IMR-90 (cell line): ENCODE measurements around the gene ERCC4. TPM values are rescaled to one million over a fixed set of nuclear protein-coding genes. Genes with fewer than 3 reads are reported as not detected.

Source experiments
- ATAC-seq: fragments of 200-7000 bp; cut with Tn5 transposase; 2 replicates; pipeline ENCODE4 v1.9.1; 2020; ENCODE audit warnings: low read depth, mild to moderate bottlenecking, moderate library complexity
- BruUV-seq: library from RNA; stranded (reverse); fragments of 400-500 nt; replicated peaks from 2 replicates; lab custom pipeline; 2021; lab: Mats Ljungman, UMichigan
- CTCF ChIA-PET: fragments of 300-600 bp; formaldehyde crosslinking; extraction: SDS; loops from one replicate; lab custom pipeline; 2021; ENCODE audit warnings: antibody characterized with exemption; lab: Yijun Ruan, JAX
- POLR2A ChIA-PET: fragments of 300-600 bp; sonication (Branson Sonifier 250); formaldehyde crosslinking; loops from one replicate; lab custom pipeline; 2022; ENCODE audit warnings: antibody characterized with exemption; ENCODE audit not compliant: unreplicated experiment; lab: Charles Lee
- DNase-seq: peaks from one replicate; pipeline ENCODE4 v3.0.0; 2013
- H2AFZ ChIP-seq: replicated peaks from 2 replicates; pipeline ENCODE3; 2013; ENCODE audit warnings: low read length, mild to moderate bottlenecking; ENCODE audit not compliant: poor library complexity
- H2AK5ac ChIP-seq: 2 replicates; pipeline ENCODE4 v1.6.1; 2013; ENCODE audit warnings: low read depth, low read length, inconsistent platforms
- H2AK9ac ChIP-seq: replicated peaks from 2 replicates; pipeline ENCODE3; 2013; ENCODE audit warnings: mild to moderate bottlenecking, low read depth, low read length, moderate library complexity; ENCODE audit not compliant: poor library complexity
- H2BK120ac ChIP-seq: 2 replicates; pipeline ENCODE4 v1.6.1; 2013; ENCODE audit warnings: low read depth, low read length, inconsistent platforms
- H2BK15ac ChIP-seq: 3 replicates; pipeline ENCODE4 v1.6.1; 2013; ENCODE audit warnings: low read depth, low read length, inconsistent platforms
- H2BK20ac ChIP-seq: 2 replicates; pipeline ENCODE4 v1.6.1; 2013; ENCODE audit warnings: low read depth, mild to moderate bottlenecking, inconsistent platforms, low read length, moderate library complexity
- H2BK5ac ChIP-seq: 2 replicates; pipeline ENCODE4 v1.6.1; 2013; ENCODE audit warnings: mild to moderate bottlenecking, low read depth, low read length, inconsistent platforms; ENCODE audit not compliant: poor library complexity, severe bottlenecking
- H3K14ac ChIP-seq: replicated peaks from 2 replicates; pipeline ENCODE4 v1.6.1; 2013; ENCODE audit warnings: low read depth, low read length, inconsistent platforms
- H3K18ac ChIP-seq: 2 replicates; pipeline ENCODE4 v1.6.1; 2013; ENCODE audit warnings: low read depth, low read length, control low read depth
- H3K23ac ChIP-seq: 2 replicates; pipeline ENCODE4 v1.6.1; 2013; ENCODE audit warnings: low read depth, low read length, inconsistent platforms
- H3K27ac ChIP-seq: 2 replicates; pipeline ENCODE4 v1.5.1; 2013; ENCODE audit warnings: mild to moderate bottlenecking, control low read depth, low read length; ENCODE audit not compliant: insufficient read depth
- H3K27me3 ChIP-seq: 2 replicates; pipeline ENCODE4 v1.6.1; 2013; ENCODE audit warnings: low read length; ENCODE audit not compliant: control insufficient read depth, insufficient read depth
- H3K36me3 ChIP-seq: 2 replicates; pipeline ENCODE4 v1.6.1; 2013; ENCODE audit warnings: low read length, mixed read lengths; ENCODE audit not compliant: control insufficient read depth, insufficient read depth
- H3K4ac ChIP-seq: 2 replicates; pipeline ENCODE4 v1.6.1; 2013; ENCODE audit warnings: low read depth, low read length, inconsistent platforms
- H3K4me1 ChIP-seq: 2 replicates; pipeline ENCODE4 v1.6.1; 2013; ENCODE audit warnings: low read length, mixed read lengths; ENCODE audit not compliant: control insufficient read depth, insufficient read depth
- H3K4me2 ChIP-seq: 2 replicates; pipeline ENCODE4 v1.6.1; 2013; ENCODE audit warnings: low read depth, mild to moderate bottlenecking, control low read depth, low read length, moderate library complexity
- H3K4me3 ChIP-seq: 2 replicates; pipeline ENCODE4 v1.5.1; 2013; ENCODE audit warnings: low read depth, mild to moderate bottlenecking, control low read depth, low read length, moderate library complexity; ENCODE audit not compliant: insufficient read depth
- H3K56ac ChIP-seq: 2 replicates; pipeline ENCODE4 v1.6.1; 2013; ENCODE audit warnings: low read length, inconsistent platforms; ENCODE audit not compliant: insufficient read depth; ENCODE audit errors: extremely low read depth
- H3K79me1 ChIP-seq, 2 experiments: 2 replicates each; pipeline ENCODE4 v1.6.1; 2013; ENCODE audit warnings: low read length in 2 of 2, inconsistent platforms in 1 of 2, low read depth in 1 of 2
- H3K9ac ChIP-seq: 2 replicates; pipeline ENCODE4 v1.6.1; 2013; ENCODE audit warnings: low read depth, low read length, control low read depth
- H3K9me1 ChIP-seq: 2 replicates; pipeline ENCODE4 v1.6.1; 2013; ENCODE audit warnings: low read length, inconsistent platforms; ENCODE audit not compliant: insufficient read depth
- H3K9me3 ChIP-seq: 2 replicates; pipeline ENCODE4 v1.6.1; 2013; ENCODE audit warnings: low read length; ENCODE audit not compliant: control insufficient read depth, insufficient read depth
- H4K20me1 ChIP-seq: 2 replicates; pipeline ENCODE4 v1.6.1; 2013; ENCODE audit warnings: low read length, inconsistent platforms; ENCODE audit not compliant: insufficient read depth
- H4K5ac ChIP-seq: 2 replicates; pipeline ENCODE4 v1.6.1; 2013; ENCODE audit warnings: mild to moderate bottlenecking, low read depth, low read length, control low read depth
- H4K8ac ChIP-seq, 2 experiments: 2 replicates each; pipeline ENCODE4 v1.6.1; 2013; ENCODE audit warnings: low read depth in 2 of 2, low read length in 2 of 2, control low read depth in 1 of 2, inconsistent platforms in 1 of 2
- H4K91ac ChIP-seq: 2 replicates; pipeline ENCODE4 v1.6.1; 2013; ENCODE audit warnings: low read depth, low read length, inconsistent platforms; ENCODE audit not compliant: insufficient read depth
- BHLHE40 ChIP-seq: fragments of 150-350 bp; IDR thresholded peaks from 2 replicates; pipeline ENCODE4 v1.6.1; 2016; ENCODE audit warnings: mild to moderate bottlenecking, low read depth, low read length
- CEBPB ChIP-seq: IDR thresholded peaks from 2 replicates; pipeline ENCODE4 v1.6.1; 2012; ENCODE audit warnings: low read depth, low read length, improper control_type of control experiment
- CTCF ChIP-seq: conservative IDR thresholded peaks from 2 replicates; pipeline ENCODE4 v1.5.1; 2012; ENCODE audit warnings: mild to moderate bottlenecking, low read depth, low read length, improper control_type of control experiment
- ELK1 ChIP-seq: fragments of 150-350 bp; IDR thresholded peaks from 2 replicates; pipeline ENCODE4 v1.6.1; 2016; ENCODE audit warnings: low read depth, mild to moderate bottlenecking, low read length, moderate library complexity, borderline replicate concordance
- FOS ChIP-seq: fragments of 150-350 bp; IDR thresholded peaks from 2 replicates; pipeline ENCODE4 v1.6.1; 2016; ENCODE audit warnings: low read depth, low read length
- NFE2L2 ChIP-seq: fragments of 150-350 bp; IDR thresholded peaks from 2 replicates; pipeline ENCODE4 v1.6.1; 2016; ENCODE audit warnings: low read depth, mild to moderate bottlenecking, low read length
- RCOR1 ChIP-seq: IDR thresholded peaks from 2 replicates; pipeline ENCODE4 v1.6.1; 2012; ENCODE audit warnings: mild to moderate bottlenecking, low read length, improper control_type of control experiment; ENCODE audit not compliant: insufficient replicate concordance
- WGBS, 2 experiments: methylation state at CpG; one replicate each; pipeline versions ENCODE4 v1.1.5 to v1.1.7; 2013; ENCODE audit warnings: missing lambda C conversion rate in 2 of 2; ENCODE audit not compliant: insufficient read length in 1 of 2; ENCODE audit errors: extremely low coverage in 2 of 2; 5-methylcytosine and 5-hydroxymethylcytosine counted together
- dilution Hi-C: fragments of 300-500 bp; cut with HindIII; formaldehyde crosslinking; loops from one replicate; pipeline ENCODE4 v1.14.3; 2018; ENCODE audit warnings: low sequenced_read_pairs; ENCODE audit not compliant: unreplicated experiment
- in situ Hi-C: fragments of 300-500 bp; cut with MboI; formaldehyde crosslinking; loops from 3 replicates; pipeline ENCODE4 v1.14.3; 2019; ENCODE audit warnings: low sequenced_read_pairs, inconsistent platforms, mixed read lengths
- intact Hi-C: fragments of 100-400 bp; cut with micrococcal nuclease; formaldehyde crosslinking; loops from 2 replicates; pipeline ENCODE4 v1.10.0; 2022
- polyA plus RNA-seq, 3 experiments: library from polyadenylated mRNA; depleted of rRNA; stranded (reverse); fragments of >200 nt; gene quantifications; 2 replicates each; pipeline ENCODE4 v1.2.3, GENCODE V29; 2012; ENCODE audit warnings: low replicate concordance in 1 of 3
- total RNA-seq: library from RNA; depleted of rRNA; stranded (reverse); fragments of >200 nt; gene quantifications from 2 replicates; pipeline ENCODE4 v1.2.3, GENCODE V29; 2012

The ERCC4 gene
- total and polyA plus RNA-seq, 2 of the 4 experiments (the other 2 are of a cell fraction): 2.9 to 19.2 TPM

- POLR2A ChIA-PET: no interaction called here
- H3K56ac ChIP-seq: no peak overlapping the region
- no peaks in the 10 kb centered on the region for H3K4me1 ChIP-seq
- CTCF ChIA-PET: no interaction called here
- H2AFZ ChIP-seq: no peak overlapping the region
- H3K9me3 ChIP-seq: no peaks in the 10 kb centered on the region
- H2BK120ac ChIP-seq: no peak overlapping the region
- no peaks in the 10 kb centered on the region for H3K9me1 ChIP-seq
- H2BK20ac ChIP-seq: no peak overlapping the region
- no peak overlapping the region for H2AK9ac ChIP-seq
- no peaks in the 10 kb centered on the region for H4K20me1 ChIP-seq
- no peak overlapping the region for H2BK15ac ChIP-seq
- H3K4ac ChIP-seq: no peak overlapping the region
- H4K5ac ChIP-seq: no peak overlapping the region
- no peak overlapping the region for H3K14ac ChIP-seq
- in situ Hi-C loops (no loop called here), intact Hi-C loops (no loop called here), dilution Hi-C loops (no loop called here)
- no peaks in the 10 kb centered on the region for H3K27me3 ChIP-seq
- H4K8ac ChIP-seq: no peak overlapping the region
- no TSS peak for BruUV-seq
- TF ChIP-seq BHLHE40 (no peak), RCOR1 (no peak), CEBPB (no peak), CTCF (no peak), FOS (no peak), NFE2L2 (no peak), ELK1 (no peak)
- H3K4me2 ChIP-seq: no peak overlapping the region
- no peak overlapping the region for H2BK5ac ChIP-seq
- no peak overlapping the region for H3K18ac ChIP-seq
- WGBS, 2 experiments: 60% methylated on average over 1 of the region's 3 CpGs; no CpG with 5 or more reads in 1 of the 2 experiments
- no peak overlapping the region for H3K4me3 ChIP-seq
- H4K91ac ChIP-seq: no peak overlapping the region
- H3K27ac ChIP-seq: no peak overlapping the region
- H2AK5ac ChIP-seq: no peak overlapping the region
- no peaks in the 10 kb centered on the region for H3K36me3 ChIP-seq
- no peaks in the 10 kb centered on the region for H3K79me1 ChIP-seq
- no peak overlapping the region for H3K23ac ChIP-seq
- no peak overlapping the region for H3K9ac ChIP-seq
- DNase-seq: no peak
- peak; percentile 51 for ATAC-seq
Observed at GRCh38 chr16:13982451-13982850, 62.5 kb downstream of the ERCC4 start.
